ENCODE data around the gene PLEKHA7.
"Not testable (repeated sequence)": the region's sequence is repeated elsewhere in the genome, so short reads cannot be mapped to it uniquely, and the experiment has no call there.

Gene PLEKHA7

GRCh38 chr11:16917941-16918340 is 96.3 kb downstream of the PLEKHA7 start:
- DNase-seq (ENCODE audit: extremely low read depth, low read depth), result no peak
- TF ChIP-seq, protein P1, sequence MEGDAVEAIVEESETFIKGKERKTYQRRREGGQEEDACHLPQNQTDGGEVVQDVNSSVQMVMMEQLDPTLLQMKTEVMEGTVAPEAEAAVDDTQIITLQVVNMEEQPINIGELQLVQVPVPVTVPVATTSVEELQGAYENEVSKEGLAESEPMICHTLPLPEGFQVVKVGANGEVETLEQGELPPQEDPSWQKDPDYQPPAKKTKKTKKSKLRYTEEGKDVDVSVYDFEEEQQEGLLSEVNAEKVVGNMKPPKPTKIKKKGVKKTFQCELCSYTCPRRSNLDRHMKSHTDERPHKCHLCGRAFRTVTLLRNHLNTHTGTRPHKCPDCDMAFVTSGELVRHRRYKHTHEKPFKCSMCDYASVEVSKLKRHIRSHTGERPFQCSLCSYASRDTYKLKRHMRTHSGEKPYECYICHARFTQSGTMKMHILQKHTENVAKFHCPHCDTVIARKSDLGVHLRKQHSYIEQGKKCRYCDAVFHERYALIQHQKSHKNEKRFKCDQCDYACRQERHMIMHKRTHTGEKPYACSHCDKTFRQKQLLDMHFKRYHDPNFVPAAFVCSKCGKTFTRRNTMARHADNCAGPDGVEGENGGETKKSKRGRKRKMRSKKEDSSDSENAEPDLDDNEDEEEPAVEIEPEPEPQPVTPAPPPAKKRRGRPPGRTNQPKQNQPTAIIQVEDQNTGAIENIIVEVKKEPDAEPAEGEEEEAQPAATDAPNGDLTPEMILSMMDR (IDR thresholded peaks at IDR 0.05; ENCODE audit: low read depth, low read length), result no peak

- no peak for DNase-seq (ENCODE audit: extremely low read depth, low read depth)
- TF ChIP-seq, protein P1 (IDR thresholded peaks at IDR 0.05; ENCODE audit: low read depth, low read length), result no peak
Measured at GRCh38 chr11:16912692-16913111, 101.5 kb downstream of the PLEKHA7 start.

DNA sequence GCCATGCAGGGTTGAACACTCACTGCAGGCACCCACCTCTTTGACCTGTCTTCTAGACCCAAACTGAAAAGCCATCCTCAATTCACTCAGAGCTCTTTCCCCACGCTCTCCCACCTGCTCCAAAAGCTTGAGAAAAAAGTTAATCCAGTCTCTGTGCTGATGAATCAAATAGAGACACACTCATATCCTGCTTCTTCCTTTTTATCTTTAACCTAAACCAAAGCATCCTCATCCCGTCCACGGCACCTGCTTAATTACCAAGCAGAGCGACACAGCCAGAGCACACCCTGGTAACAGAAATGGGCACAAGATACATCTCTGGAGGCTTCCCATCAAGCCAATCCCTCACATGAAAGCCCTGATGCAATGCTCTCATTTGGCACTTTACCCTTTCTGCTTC is 102.6 kb downstream of the PLEKHA7 start:
- TF ChIP-seq, protein P1 (IDR thresholded peaks at IDR 0.05; ENCODE audit: low read depth, low read length), result no peak
- DNase-seq (ENCODE audit: extremely low read depth, low read depth), result no peak

- TF ChIP-seq, protein P1 (IDR thresholded peaks at IDR 0.05; ENCODE audit: low read depth, low read length), result no peak
- DNase-seq (ENCODE audit: extremely low read depth, low read depth), result no peak
Measured at GRCh38 chr11:16911186-16911585, 103.0 kb downstream of the PLEKHA7 start.

DNA sequence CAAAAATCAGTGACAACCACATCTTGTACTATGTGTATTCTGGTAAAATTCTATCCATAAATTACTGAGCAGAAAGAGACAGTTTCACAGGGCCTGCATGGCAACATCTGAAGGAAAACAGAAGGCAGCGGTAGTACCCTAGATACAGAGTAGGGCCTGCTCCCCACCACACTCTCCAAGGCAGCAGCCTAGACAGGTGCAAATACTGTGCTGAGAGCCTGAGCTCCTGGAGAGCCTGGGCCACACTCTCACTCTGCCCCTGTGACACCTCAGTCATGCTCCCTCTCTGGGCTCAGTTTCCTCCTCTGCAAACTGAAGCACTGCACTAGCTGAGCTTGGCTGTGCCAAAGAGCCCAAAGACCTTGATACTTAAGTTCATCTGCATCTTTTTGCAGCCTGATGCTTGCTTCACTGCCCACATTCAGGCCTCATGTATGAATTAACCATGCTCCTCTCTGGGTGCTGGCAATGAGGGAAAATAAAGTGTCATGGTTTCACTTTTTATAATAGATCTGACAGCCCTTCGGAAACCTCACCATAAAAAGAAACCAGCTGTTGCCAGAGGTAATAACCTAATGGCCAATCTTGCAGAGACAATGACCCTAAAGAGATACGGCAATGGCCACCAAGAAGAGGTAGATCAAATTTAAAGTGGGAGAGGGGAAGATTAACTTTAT is 104.7 kb downstream of the PLEKHA7 start:
- no peak for DNase-seq (ENCODE audit: extremely low read depth, low read depth)
- TF ChIP-seq, protein P1 (IDR thresholded peaks at IDR 0.05; ENCODE audit: low read depth, low read length), result no peak

GRCh38 chr11:16905375-16905774 is 108.8 kb downstream of the PLEKHA7 start:
- no peak for DNase-seq (ENCODE audit: extremely low read depth, low read depth)
- TF ChIP-seq, protein P1 (IDR thresholded peaks at IDR 0.05; ENCODE audit: low read depth, low read length), result no peak

DNA sequence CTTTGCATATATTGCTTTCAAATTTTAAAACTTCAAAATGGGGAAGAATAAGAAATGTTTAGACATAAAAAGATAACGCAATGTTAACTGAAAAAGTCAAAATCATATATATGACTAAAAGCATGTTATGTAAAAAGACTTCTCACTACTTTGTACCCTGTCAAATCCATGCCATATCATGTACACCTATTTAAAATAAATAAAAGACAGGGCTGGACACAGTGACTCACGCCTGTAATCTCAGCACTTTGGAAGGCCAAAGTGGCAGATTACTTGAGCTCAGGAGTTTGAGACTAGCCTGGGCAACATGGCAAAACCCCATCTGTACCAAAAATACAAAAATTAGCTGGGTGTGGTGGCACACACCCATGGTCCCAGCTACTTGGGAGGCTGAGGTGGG is 109.5 kb downstream of the PLEKHA7 start:
- not testable (repeated sequence) for DNase-seq (ENCODE audit: extremely low read depth, low read depth)

GRCh38 chr11:16902781-16903378 is 111.3 kb downstream of the PLEKHA7 start:
- TF ChIP-seq, protein P1 (IDR thresholded peaks at IDR 0.05; ENCODE audit: low read depth, low read length), result no peak

More at GRCh38 chr11:16902781-16903378, 111.3 kb downstream of the PLEKHA7 start:
- no peak for DNase-seq (ENCODE audit: extremely low read depth, low read depth)
